Measurements from ENCODE around the gene LDHAL6A.
A peak's percentile ranks its signal among the peaks of the same experiment; 100 is the strongest.

The LDHAL6A gene

GRCh38 chr11:18479063-18479462 lies 23.4 kb downstream of the LDHAL6A start:
- no peak overlapping the region for H3K4me3 ChIP-seq (ENCODE audit: low read length)
- no peak for DNase-seq (ENCODE audit: low read depth)
- TF ChIP-seq, protein P1, sequence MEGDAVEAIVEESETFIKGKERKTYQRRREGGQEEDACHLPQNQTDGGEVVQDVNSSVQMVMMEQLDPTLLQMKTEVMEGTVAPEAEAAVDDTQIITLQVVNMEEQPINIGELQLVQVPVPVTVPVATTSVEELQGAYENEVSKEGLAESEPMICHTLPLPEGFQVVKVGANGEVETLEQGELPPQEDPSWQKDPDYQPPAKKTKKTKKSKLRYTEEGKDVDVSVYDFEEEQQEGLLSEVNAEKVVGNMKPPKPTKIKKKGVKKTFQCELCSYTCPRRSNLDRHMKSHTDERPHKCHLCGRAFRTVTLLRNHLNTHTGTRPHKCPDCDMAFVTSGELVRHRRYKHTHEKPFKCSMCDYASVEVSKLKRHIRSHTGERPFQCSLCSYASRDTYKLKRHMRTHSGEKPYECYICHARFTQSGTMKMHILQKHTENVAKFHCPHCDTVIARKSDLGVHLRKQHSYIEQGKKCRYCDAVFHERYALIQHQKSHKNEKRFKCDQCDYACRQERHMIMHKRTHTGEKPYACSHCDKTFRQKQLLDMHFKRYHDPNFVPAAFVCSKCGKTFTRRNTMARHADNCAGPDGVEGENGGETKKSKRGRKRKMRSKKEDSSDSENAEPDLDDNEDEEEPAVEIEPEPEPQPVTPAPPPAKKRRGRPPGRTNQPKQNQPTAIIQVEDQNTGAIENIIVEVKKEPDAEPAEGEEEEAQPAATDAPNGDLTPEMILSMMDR (IDR thresholded peaks at IDR 0.05; ENCODE audit: insufficient read depth, low read depth, low read length, missing control alignments), result no peak

DNA sequence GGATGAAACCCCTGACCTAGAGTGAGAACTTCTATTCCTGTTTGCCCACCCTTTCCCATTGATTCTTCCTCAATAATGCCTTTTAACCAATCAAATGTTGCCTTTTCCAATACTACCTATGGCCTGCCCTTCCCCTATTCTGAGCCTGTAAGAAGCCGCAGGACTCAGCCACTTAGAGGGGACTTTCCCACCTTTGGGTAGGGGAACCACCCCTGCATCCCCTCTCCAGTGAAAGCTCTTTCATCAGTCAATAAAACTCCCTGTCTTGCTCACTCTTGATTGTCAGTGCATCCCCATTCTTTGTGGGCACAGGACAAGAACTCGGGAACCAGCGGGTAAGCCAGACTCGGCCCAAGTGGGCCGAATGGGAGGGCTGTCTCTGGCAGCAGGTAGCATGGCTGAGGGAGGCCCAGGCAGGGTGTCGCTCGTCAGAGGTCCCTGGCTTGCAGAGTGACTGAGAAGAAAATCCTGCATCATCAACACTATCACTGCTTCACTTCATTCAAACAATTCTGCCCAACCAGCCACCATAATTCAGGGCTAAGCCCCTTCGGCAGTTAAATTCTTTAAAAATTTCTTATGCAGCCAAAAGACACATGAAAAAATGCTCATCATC lies 30.4 kb downstream of the LDHAL6A start:
- H3K4me3 ChIP-seq (ENCODE audit: low read length), result no peak overlapping the region
- no peak for DNase-seq (ENCODE audit: low read depth)
- TF ChIP-seq, protein P1 (IDR thresholded peaks at IDR 0.05; ENCODE audit: insufficient read depth, low read depth, low read length, missing control alignments), result no peak

DNA sequence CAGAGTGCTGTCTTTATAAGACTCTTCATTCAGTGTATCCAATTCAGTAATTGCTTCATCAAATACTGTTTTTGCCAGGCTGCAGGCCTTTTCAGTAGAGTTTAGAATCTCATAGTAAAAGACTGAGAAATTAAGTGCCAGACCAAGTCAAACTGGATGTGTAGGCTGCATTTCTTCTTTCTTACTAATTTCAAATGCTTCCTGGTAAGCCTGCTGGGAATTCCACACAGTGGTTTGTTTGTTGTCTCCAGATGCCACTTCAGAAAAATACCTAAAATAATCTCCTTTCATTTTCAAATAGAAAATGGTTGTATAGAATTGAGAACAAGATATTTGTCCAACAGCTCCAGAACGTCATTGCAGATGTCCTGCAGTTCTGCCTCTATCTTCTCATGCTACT lies 34.7 kb downstream of the LDHAL6A start:
- no peak overlapping the region for H3K4me3 ChIP-seq (ENCODE audit: low read length)
- DNase-seq (ENCODE audit: low read depth), result peak; percentile 54
- TF ChIP-seq, protein P1 (IDR thresholded peaks at IDR 0.05; ENCODE audit: insufficient read depth, low read depth, low read length, missing control alignments), result no peak

GRCh38 chr11:18490736-18491485 lies 35.3 kb downstream of the LDHAL6A start:
- DNase-seq (ENCODE audit: low read depth), result peak; percentile 20
- TF ChIP-seq, protein P1 (IDR thresholded peaks at IDR 0.05; ENCODE audit: insufficient read depth, low read depth, low read length, missing control alignments), result no peak
- no peak overlapping the region for H3K4me3 ChIP-seq (ENCODE audit: low read length)

- no peak overlapping the region for H3K4me3 ChIP-seq (ENCODE audit: low read length)
- no peak for DNase-seq (ENCODE audit: low read depth)
- TF ChIP-seq, protein P1 (IDR thresholded peaks at IDR 0.05; ENCODE audit: insufficient read depth, low read depth, low read length, missing control alignments), result no peak
Measured at GRCh38 chr11:18491924-18492323, 36.3 kb downstream of the LDHAL6A start.

DNA sequence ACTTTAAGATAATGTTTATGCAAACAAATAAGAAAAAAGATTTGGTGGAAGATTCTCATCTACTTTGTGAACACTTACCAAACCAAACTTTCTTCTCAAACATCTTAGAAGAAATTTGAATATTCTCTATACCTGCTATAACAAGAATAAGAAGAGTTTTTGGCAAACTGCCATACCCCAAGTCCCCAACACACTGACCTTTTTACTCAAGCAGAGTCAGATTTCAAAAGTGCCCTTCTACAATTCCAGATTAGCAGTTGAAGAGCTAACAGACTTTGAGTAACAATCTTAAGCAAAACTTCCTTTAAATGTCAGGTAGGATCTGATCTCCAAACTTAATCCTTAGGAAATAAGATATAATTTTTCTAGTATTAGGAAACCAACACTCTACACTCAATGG lies 37.2 kb downstream of the LDHAL6A start:
- no peak for DNase-seq (ENCODE audit: low read depth)
- no peak overlapping the region for H3K4me3 ChIP-seq (ENCODE audit: low read length)
- TF ChIP-seq, protein P1 (IDR thresholded peaks at IDR 0.05; ENCODE audit: insufficient read depth, low read depth, low read length, missing control alignments), result no peak
